K562 (cell line): ENCODE measurements around the gene IDUA. TPM values are rescaled to one million over a fixed set of nuclear protein-coding genes. Genes with fewer than 3 reads are reported as not detected.

Experiments used
- ATAC-seq: fragments of 200-7000 bp; cut with Tn5 transposase; 3 replicates; pipeline ENCODE4 v1.9.1; 2020; ENCODE audit warnings: moderate library complexity
- BruUV-seq: library from RNA; stranded (reverse); fragments of 400-500 nt; replicated peaks from 2 replicates; lab custom pipeline; 2021; lab: Mats Ljungman, UMichigan
- CTCF ChIA-PET: fragments of 300-600 bp; formaldehyde crosslinking; extraction: SDS; loops from one replicate; lab custom pipeline; 2021; ENCODE audit warnings: low intra/inter-chr PET ratio; lab: Yijun Ruan, JAX
- POLR2A ChIA-PET: fragments of 300-600, 350-650 bp; sonication (Branson Sonifier 250); formaldehyde crosslinking; extraction: SDS; loops from one replicate; lab custom pipeline; 2021; ENCODE audit warnings: antibody characterized with exemption, inconsistent platforms; lab: Yijun Ruan, JAX
- DNase-seq, 4 experiments: peaks; one replicate each; pipeline versions ENCODE4 v3.0.0 to v3.0.0-alpha.2; 2011 to 2018; ENCODE audit warnings: low spot score in 3 of 4, mixed read lengths in 3 of 4; ENCODE audit errors: extremely low read depth in 1 of 4
- FAIRE-seq: peaks from 2 replicates; lab custom pipeline; 2011; peaks lifted over from hg19 to GRCh38; lab: Jason Lieb, UNC
- H2AFZ ChIP-seq: 2 replicates; pipeline ENCODE4 v1.6.0; 2011; ENCODE audit warnings: low read depth, low read length, control low read depth, inconsistent platforms
- H3K27ac ChIP-seq: fragments of 200-600 bp; 3 replicates; pipeline ENCODE4 v1.8.0; 2011; ENCODE audit warnings: low read depth, mild to moderate bottlenecking, control low read depth, inconsistent platforms, low read length, moderate library complexity, mixed read lengths; ENCODE audit errors: extremely low read depth
- H3K27me3 ChIP-seq, 2 experiments: fragments of 300-600 bp in 1 of 2; 2 replicates in 1 of 2; 3 replicates in 1 of 2; pipeline versions ENCODE4 v1.6.0 to v1.8.0; 2011; ENCODE audit warnings: inconsistent platforms in 2 of 2, low read length in 2 of 2, mild to moderate bottlenecking in 1 of 2, mixed read lengths in 1 of 2, moderate library complexity in 1 of 2; ENCODE audit not compliant: control insufficient read depth in 2 of 2, insufficient read depth in 2 of 2
- H3K36me3 ChIP-seq: fragments of 300-600 bp; 3 replicates; pipeline ENCODE4 v1.8.0; 2011; ENCODE audit warnings: mild to moderate bottlenecking, low read length, inconsistent platforms; ENCODE audit not compliant: control insufficient read depth, insufficient read depth
- H3K4me1 ChIP-seq, 2 experiments: fragments of 200-600 bp in 1 of 2; replicated peaks in 1 of 2; 2 replicates in 1 of 2; 3 replicates in 1 of 2; pipeline versions ENCODE4 v1.5.1 to v1.8.0; 2011; ENCODE audit warnings: inconsistent platforms in 2 of 2, low read length in 2 of 2, mild to moderate bottlenecking in 1 of 2, mixed read lengths in 1 of 2, moderate library complexity in 1 of 2; ENCODE audit not compliant: control insufficient read depth in 2 of 2, insufficient read depth in 2 of 2
- H3K4me2 ChIP-seq: 2 replicates; pipeline ENCODE4 v1.6.1; 2011; ENCODE audit warnings: low read length, control low read depth, inconsistent platforms, mixed read lengths; ENCODE audit not compliant: insufficient read depth
- H3K4me3 ChIP-seq: fragments of 200-600 bp; sonication (generic), shearing (Covaris generic); 2 replicates; pipeline ENCODE4 v1.5.1; 2016; ENCODE audit warnings: control low read depth, inconsistent platforms
- H3K79me2 ChIP-seq: fragments of 200-600 bp; 3 replicates; pipeline ENCODE4 v1.8.0; 2011; ENCODE audit warnings: low read length, inconsistent platforms; ENCODE audit not compliant: control insufficient read depth, insufficient read depth
- H3K9ac ChIP-seq, 2 experiments: 2 replicates each; pipeline versions ENCODE4 v1.6.0 to v1.6.1; 2011; ENCODE audit warnings: low read depth in 2 of 2, low read length in 2 of 2, control low read depth in 1 of 2, inconsistent platforms in 1 of 2, mild to moderate bottlenecking in 1 of 2, mixed read lengths in 1 of 2; ENCODE audit not compliant: insufficient read depth in 1 of 2
- H3K9me1 ChIP-seq: one replicate; pipeline ENCODE4 v1.6.0; 2011; ENCODE audit warnings: inconsistent platforms, mild to moderate bottlenecking, low read length, moderate library complexity; ENCODE audit not compliant: control insufficient read depth, insufficient read depth
- H3K9me3 ChIP-seq: replicated peaks from 2 replicates; pipeline ENCODE4 v1.5.1; 2011; ENCODE audit warnings: low read depth, low read length, inconsistent platforms; ENCODE audit not compliant: control insufficient read depth, insufficient read depth
- H4K20me1 ChIP-seq: replicated peaks from 2 replicates; pipeline ENCODE4 v1.6.1; 2011; ENCODE audit warnings: low read length, inconsistent platforms, mixed read lengths; ENCODE audit not compliant: control insufficient read depth, insufficient read depth
- BRCA1 ChIP-seq, 2 experiments: fragments of 450-650 bp in 1 of 2; sonication (generic) in 1 of 2; formaldehyde crosslinking in 1 of 2; IDR thresholded peaks; 2 replicates each; pipeline versions ENCODE4 v1.5.0 to v1.6.1; 2017 to 2020; ENCODE audit warnings: mild to moderate bottlenecking in 1 of 2, missing genetic modification reagents in 1 of 2
- COPS2 ChIP-seq: fragments of 450-650 bp; conservative IDR thresholded peaks from 2 replicates; pipeline ENCODE4 v1.6.1; 2016; ENCODE audit warnings: mild to moderate bottlenecking, moderate library complexity
- POLR3A ChIP-seq: IDR thresholded peaks from 2 replicates; pipeline ENCODE4 v1.6.1; 2011; ENCODE audit warnings: borderline replicate concordance, mild to moderate bottlenecking, moderate library complexity; ENCODE audit not compliant: insufficient read length, insufficient read depth; ENCODE audit errors: extremely low read depth
- SMAD1 ChIP-seq: fragments of 150-350 bp; IDR thresholded peaks from 2 replicates; pipeline ENCODE4 v1.6.1; 2014; ENCODE audit warnings: low read length, low read depth; ENCODE audit not compliant: partially characterized antibody
- ZBTB1 ChIP-seq: sonication (generic); formaldehyde crosslinking; IDR thresholded peaks from 2 replicates; pipeline ENCODE4 v1.8.1; 2023; ENCODE audit warnings: missing genetic modification reagents, low read depth, mild to moderate bottlenecking, borderline replicate concordance
- WGBS: fragments of 100-300 bp; shearing (Covaris generic); methylation state at CpG from one replicate; pipeline ENCODE4 v1.1.6; 2016; ENCODE audit warnings: low coverage, mixed read lengths; ENCODE audit not compliant: insufficient coverage; ENCODE audit errors: missing lambda C conversion rate; 5-methylcytosine and 5-hydroxymethylcytosine counted together
- in situ Hi-C: fragments of 300-500 bp; cut with MboI; formaldehyde crosslinking; loops from 4 replicates; pipeline ENCODE4 v1.15.0; 2018; ENCODE audit warnings: inconsistent platforms, mixed read lengths
- intact Hi-C: fragments of 100-400 bp; cut with micrococcal nuclease; formaldehyde crosslinking; loops from 2 replicates; pipeline ENCODE4 v1.14.2; 2022
- polyA plus RNA-seq, 8 experiments: library from polyadenylated mRNA; depleted of rRNA in 4 of 8; stranded (reverse) in 5 of 8; unstranded in 3 of 8; fragments of >200 nt; fragmentation: Nextera tagmentation in 2 of 8; fragmentation: Illumina TruSeq in 1 of 8; extraction: Ambion mirVana in 2 of 8; extraction: Trizol in 1 of 8; gene quantifications; 2 replicates each; pipeline versions ENCODE4 v1.2.1 to v1.2.3, GENCODE V29; 2011 to 2014; ENCODE audit warnings: inconsistent platforms in 1 of 8, missing spikeins in 1 of 8
- total RNA-seq, 7 experiments: library from RNA; depleted of rRNA in 6 of 7; stranded (reverse); fragments of >200 nt in 6 of 7; fragmentation: Illumina TruSeq in 2 of 7; extraction: Trizol in 2 of 7; gene quantifications; 2 replicates each; pipeline versions ENCODE4 v1.2.1 to v1.2.3, GENCODE V29; 2011 to 2021; ENCODE audit warnings: low replicate concordance in 1 of 7
- TF ChIP-seq, protein P1 (sequence below): fragments of 450-650 bp; IDR thresholded peaks from 2 replicates; pipeline ENCODE4 v1.7.1; 2018; ENCODE audit warnings: mild to moderate bottlenecking, low read depth; ENCODE audit not compliant: partially characterized antibody
- TF ChIP-seq, protein P2 (sequence below): fragments of 250-450 bp; sonication (Bioruptor Pico); IDR thresholded peaks from 2 replicates; pipeline ENCODE4 v1.9.0; 2021; ENCODE audit warnings: mild to moderate bottlenecking

The IDUA gene
- total and polyA plus RNA-seq, 9 of the 15 experiments (the other 6 are each of a cell fraction or from before 2014, with no cell fraction given): 0.04 to 16.1 (median 1.2) TPM

DNA sequence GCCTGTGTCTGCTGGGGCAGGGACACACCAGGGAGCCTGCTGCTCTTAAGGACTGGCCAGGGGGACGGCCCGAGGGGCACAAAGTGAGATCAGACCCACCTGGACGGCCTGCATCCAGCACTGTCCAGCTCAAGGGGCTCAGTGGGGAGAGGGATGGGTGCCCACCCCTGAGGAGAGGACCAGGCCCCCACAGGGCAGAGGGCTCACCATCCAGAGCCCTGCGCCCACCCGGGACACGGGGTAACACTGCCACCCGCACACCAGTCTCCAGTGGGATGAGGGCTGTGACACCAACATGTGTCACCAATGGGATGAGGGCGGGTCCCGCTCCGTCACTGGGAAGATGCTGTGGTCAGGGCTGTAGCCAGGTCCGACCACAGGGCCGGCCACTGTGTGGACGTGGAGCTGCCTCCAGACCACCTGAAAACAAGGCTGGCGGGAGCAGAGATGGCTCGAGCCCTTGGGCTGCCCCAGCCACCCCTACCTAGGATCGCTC, 26.7 kb upstream of the IDUA start:
- WGBS: 83% methylated on average over 10 of the region's 16 CpGs

More for the DNA sequence above, 26.7 kb upstream of the IDUA start:
- intact Hi-C loops (no loop called here), in situ Hi-C loops (no loop called here)
- no peak overlapping the region for H3K27ac ChIP-seq
- H3K36me3 ChIP-seq: peaks cover 17% of the 10 kb centered on the region; the same call in 1 of the 3 replicates
- CTCF ChIA-PET: no interaction called here
- no peaks in the 10 kb centered on the region for H3K27me3 ChIP-seq
- no peak overlapping the region for H3K9ac ChIP-seq
- DNase-seq (no peak), FAIRE-seq (no peak), ATAC-seq (no peak)
- POLR2A ChIA-PET: no interaction called here
- no peaks in the 10 kb centered on the region for H4K20me1 ChIP-seq
- no peaks in the 10 kb centered on the region for H3K9me3 ChIP-seq
- TF ChIP-seq COPS2 (no peak), SMAD1 (no peak), POLR3A (no peak), ZBTB1 (CRISPR knock-in tag) (no peak), BRCA1 (IDR thresholded peaks at IDR 0.05) (no peak), BRCA1 (CRISPR knock-in tag; IDR thresholded peaks at IDR 0.05) (0 out of 2 replicates have a peak, but pooled peaks have one; percentile 17)
- TF ChIP-seq, protein P1, sequence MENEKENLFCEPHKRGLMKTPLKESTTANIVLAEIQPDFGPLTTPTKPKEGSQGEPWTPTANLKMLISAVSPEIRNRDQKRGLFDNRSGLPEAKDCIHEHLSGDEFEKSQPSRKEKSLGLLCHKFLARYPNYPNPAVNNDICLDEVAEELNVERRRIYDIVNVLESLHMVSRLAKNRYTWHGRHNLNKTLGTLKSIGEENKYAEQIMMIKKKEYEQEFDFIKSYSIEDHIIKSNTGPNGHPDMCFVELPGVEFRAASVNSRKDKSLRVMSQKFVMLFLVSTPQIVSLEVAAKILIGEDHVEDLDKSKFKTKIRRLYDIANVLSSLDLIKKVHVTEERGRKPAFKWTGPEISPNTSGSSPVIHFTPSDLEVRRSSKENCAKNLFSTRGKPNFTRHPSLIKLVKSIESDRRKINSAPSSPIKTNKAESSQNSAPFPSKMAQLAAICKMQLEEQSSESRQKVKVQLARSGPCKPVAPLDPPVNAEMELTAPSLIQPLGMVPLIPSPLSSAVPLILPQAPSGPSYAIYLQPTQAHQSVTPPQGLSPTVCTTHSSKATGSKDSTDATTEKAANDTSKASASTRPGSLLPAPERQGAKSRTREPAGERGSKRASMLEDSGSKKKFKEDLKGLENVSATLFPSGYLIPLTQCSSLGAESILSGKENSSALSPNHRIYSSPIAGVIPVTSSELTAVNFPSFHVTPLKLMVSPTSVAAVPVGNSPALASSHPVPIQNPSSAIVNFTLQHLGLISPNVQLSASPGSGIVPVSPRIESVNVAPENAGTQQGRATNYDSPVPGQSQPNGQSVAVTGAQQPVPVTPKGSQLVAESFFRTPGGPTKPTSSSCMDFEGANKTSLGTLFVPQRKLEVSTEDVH: no peak
- TF ChIP-seq, protein P2, sequence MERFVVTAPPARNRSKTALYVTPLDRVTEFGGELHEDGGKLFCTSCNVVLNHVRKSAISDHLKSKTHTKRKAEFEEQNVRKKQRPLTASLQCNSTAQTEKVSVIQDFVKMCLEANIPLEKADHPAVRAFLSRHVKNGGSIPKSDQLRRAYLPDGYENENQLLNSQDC (CRISPR knock-in tag): no peak
- H3K9me1 ChIP-seq: no peaks in the 10 kb centered on the region
- no peak overlapping the region for H3K4me2 ChIP-seq
- no peak overlapping the region for H3K4me3 ChIP-seq
- H2AFZ ChIP-seq: no peak overlapping the region
- no peaks in the 10 kb centered on the region for H3K79me2 ChIP-seq
- peaks cover 0 to 48% of the 10 kb centered on the region in 2 experiments; a peak in 2 of 5 replicates for H3K4me1 ChIP-seq
- no TSS peak for BruUV-seq
